ENCODE measurements around the gene ARPC4.

DNA sequence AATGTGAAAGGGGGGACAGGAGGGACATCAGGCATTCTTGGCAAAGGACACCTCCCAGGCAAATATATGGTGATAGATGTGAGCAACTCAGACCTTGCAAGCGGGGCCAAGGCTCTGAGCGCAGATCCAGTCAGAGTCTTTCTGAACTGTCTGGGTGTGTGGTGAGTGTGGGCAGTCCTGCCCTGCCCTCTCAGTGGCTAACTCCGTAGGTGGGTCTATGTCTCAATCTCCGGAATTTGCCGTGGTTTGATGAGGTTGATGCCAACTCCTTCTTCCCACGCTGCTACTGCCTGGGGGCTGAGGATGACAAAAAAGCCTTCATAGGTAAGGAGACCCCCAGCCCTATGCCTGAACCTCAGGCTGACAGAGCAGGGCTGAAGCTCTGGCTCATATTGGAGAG lies 24.6 kb downstream of the ARPC4 start:
- TF ChIP-seq CBX8 (IDR thresholded peaks at IDR 0.05) = no peak
- no peak for TF ChIP-seq NR3C1 (IDR thresholded peaks at IDR 0.05)
- no peak for TF ChIP-seq ZSCAN20 (CRISPR knock-in tag; IDR thresholded peaks at IDR 0.05)
- TF ChIP-seq POLR2A (IDR thresholded peaks at IDR 0.05; ENCODE audit: low read length) = no peak
- TF ChIP-seq, protein P1, sequence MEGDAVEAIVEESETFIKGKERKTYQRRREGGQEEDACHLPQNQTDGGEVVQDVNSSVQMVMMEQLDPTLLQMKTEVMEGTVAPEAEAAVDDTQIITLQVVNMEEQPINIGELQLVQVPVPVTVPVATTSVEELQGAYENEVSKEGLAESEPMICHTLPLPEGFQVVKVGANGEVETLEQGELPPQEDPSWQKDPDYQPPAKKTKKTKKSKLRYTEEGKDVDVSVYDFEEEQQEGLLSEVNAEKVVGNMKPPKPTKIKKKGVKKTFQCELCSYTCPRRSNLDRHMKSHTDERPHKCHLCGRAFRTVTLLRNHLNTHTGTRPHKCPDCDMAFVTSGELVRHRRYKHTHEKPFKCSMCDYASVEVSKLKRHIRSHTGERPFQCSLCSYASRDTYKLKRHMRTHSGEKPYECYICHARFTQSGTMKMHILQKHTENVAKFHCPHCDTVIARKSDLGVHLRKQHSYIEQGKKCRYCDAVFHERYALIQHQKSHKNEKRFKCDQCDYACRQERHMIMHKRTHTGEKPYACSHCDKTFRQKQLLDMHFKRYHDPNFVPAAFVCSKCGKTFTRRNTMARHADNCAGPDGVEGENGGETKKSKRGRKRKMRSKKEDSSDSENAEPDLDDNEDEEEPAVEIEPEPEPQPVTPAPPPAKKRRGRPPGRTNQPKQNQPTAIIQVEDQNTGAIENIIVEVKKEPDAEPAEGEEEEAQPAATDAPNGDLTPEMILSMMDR (IDR thresholded peaks at IDR 0.05) = no peak

Measured in A549 (cell line).